Ishikawa (cell line): ENCODE data around the gene C18orf32.

ENCODE experiments used
- CEBPB ChIP-seq: IDR thresholded peaks from 2 replicates; pipeline ENCODE4 v1.6.1; 2012
- CREB1 ChIP-seq: IDR thresholded peaks from 2 replicates; pipeline ENCODE4 v1.6.1; 2012; ENCODE audit warnings: low read depth
- EP300 ChIP-seq: IDR thresholded peaks from 2 replicates; pipeline ENCODE4 v1.6.1; 2012; ENCODE audit warnings: borderline replicate concordance
- RAD21 ChIP-seq: IDR thresholded peaks from 2 replicates; pipeline ENCODE4 v1.6.1; 2012; ENCODE audit warnings: low read depth
- TAF1 ChIP-seq: IDR thresholded peaks from 2 replicates; pipeline ENCODE4 v1.6.1; 2012; ENCODE audit warnings: low read depth, mild to moderate bottlenecking
- TEAD4 ChIP-seq: IDR thresholded peaks from 2 replicates; pipeline ENCODE4 v1.6.1; 2012
- YY1 ChIP-seq: IDR thresholded peaks from 2 replicates; pipeline ENCODE4 v1.6.1; 2012; ENCODE audit warnings: low read depth
- TF ChIP-seq, protein P1 (sequence below): IDR thresholded peaks from 2 replicates; pipeline ENCODE4 v1.6.1; 2012; ENCODE audit warnings: low read depth, mild to moderate bottlenecking

DNA sequence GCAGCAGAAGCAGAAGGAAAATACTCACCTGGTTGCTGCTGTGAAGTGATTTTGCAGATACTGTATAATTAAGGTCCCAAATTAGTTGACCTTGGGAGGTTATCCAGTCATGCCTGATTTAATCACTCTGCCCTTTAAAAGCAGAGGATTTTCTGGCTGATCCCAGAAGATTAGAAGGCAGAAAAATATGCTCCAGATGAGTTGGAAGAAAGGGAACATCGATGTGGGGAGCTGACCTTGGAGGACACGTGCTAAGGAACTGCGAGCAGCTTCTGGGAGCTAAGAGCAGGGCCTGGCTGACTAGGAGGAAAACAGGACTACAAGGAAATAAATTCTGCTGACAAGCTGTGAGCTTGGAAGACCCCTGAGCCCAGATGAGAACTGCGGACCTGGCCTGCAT, 13.3 kb downstream of the C18orf32 start:
- TF ChIP-seq YY1 (no peak), TAF1 (no peak), RAD21 (no peak), CEBPB (no peak), EP300 (no peak), TEAD4 (no peak), CREB1 (no peak)
- TF ChIP-seq, protein P1, sequence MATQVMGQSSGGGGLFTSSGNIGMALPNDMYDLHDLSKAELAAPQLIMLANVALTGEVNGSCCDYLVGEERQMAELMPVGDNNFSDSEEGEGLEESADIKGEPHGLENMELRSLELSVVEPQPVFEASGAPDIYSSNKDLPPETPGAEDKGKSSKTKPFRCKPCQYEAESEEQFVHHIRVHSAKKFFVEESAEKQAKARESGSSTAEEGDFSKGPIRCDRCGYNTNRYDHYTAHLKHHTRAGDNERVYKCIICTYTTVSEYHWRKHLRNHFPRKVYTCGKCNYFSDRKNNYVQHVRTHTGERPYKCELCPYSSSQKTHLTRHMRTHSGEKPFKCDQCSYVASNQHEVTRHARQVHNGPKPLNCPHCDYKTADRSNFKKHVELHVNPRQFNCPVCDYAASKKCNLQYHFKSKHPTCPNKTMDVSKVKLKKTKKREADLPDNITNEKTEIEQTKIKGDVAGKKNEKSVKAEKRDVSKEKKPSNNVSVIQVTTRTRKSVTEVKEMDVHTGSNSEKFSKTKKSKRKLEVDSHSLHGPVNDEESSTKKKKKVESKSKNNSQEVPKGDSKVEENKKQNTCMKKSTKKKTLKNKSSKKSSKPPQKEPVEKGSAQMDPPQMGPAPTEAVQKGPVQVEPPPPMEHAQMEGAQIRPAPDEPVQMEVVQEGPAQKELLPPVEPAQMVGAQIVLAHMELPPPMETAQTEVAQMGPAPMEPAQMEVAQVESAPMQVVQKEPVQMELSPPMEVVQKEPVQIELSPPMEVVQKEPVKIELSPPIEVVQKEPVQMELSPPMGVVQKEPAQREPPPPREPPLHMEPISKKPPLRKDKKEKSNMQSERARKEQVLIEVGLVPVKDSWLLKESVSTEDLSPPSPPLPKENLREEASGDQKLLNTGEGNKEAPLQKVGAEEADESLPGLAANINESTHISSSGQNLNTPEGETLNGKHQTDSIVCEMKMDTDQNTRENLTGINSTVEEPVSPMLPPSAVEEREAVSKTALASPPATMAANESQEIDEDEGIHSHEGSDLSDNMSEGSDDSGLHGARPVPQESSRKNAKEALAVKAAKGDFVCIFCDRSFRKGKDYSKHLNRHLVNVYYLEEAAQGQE: no peak
